T1000 (cell line): ENCODE results near the gene RNASEH2C.
"Not testable (repeated sequence)": the region's sequence is repeated elsewhere in the genome, so short reads cannot be mapped to it uniquely, and the experiment has no call there.

Source experiments
- DNase-seq: peaks from one replicate; lab custom pipeline; 2025; ENCODE audit warnings: mixed read lengths; lab: John Stamatoyannopoulos, UW

The RNASEH2C gene

GRCh38 chr11:65720211-65720934 lies at the start of gene RNASEH2C:
TSS of gene RNASEH2C (minus strand) at chr11:65720798. CDS start at chr11:65720758, 40 bp downstream.
- peak; percentile 73 for DNase-seq

GRCh38 chr11:65767806-65768205 lies 47.2 kb upstream of the RNASEH2C start:
- not testable (repeated sequence) for DNase-seq

GRCh38 chr11:65767406-65767805 lies 46.8 kb upstream of the RNASEH2C start:
- no peak for DNase-seq

- no peak for DNase-seq
These were observed 45.9 kb upstream of the RNASEH2C start for GRCh38 chr11:65766535-65766934.

- no peak for DNase-seq
These were observed 43.8 kb upstream of the RNASEH2C start for GRCh38 chr11:65764434-65764833.

GRCh38 chr11:65762816-65763215 lies 42.2 kb upstream of the RNASEH2C start:
- DNase-seq, result not testable (repeated sequence)

- DNase-seq, result not testable (repeated sequence)
These were observed 41.6 kb upstream of the RNASEH2C start for GRCh38 chr11:65762169-65762568.

- no peak for DNase-seq
These were observed 24.5 kb upstream of the RNASEH2C start for GRCh38 chr11:65745049-65745448.

GRCh38 chr11:65744699-65745042 lies 24.1 kb upstream of the RNASEH2C start:
- DNase-seq, result no peak

- no peak for DNase-seq
These were observed 23.6 kb upstream of the RNASEH2C start for GRCh38 chr11:65744026-65744698.

- DNase-seq, result no peak
These were observed 23.1 kb upstream of the RNASEH2C start for GRCh38 chr11:65743681-65744025.

- no peak for DNase-seq
These were observed 21.8 kb upstream of the RNASEH2C start for GRCh38 chr11:65742353-65742752.

GRCh38 chr11:65741185-65741584 lies 20.6 kb upstream of the RNASEH2C start:
- no peak for DNase-seq

- DNase-seq, result no peak
These were observed 18.4 kb upstream of the RNASEH2C start for GRCh38 chr11:65739022-65739421.

GRCh38 chr11:65736810-65737209 lies 16.2 kb upstream of the RNASEH2C start:
- DNase-seq, result no peak

- DNase-seq, result not testable (repeated sequence)
These were observed 14.5 kb upstream of the RNASEH2C start for GRCh38 chr11:65735111-65735510.

GRCh38 chr11:65730461-65730860 lies 9.9 kb upstream of the RNASEH2C start:
- DNase-seq, result no peak

- DNase-seq, result no peak
These were observed 7.3 kb upstream of the RNASEH2C start for GRCh38 chr11:65727865-65728264.

GRCh38 chr11:65726660-65727059 lies 6.1 kb upstream of the RNASEH2C start:
- DNase-seq, result no peak

- no peak for DNase-seq
These were observed 1.7 kb upstream of the RNASEH2C start for GRCh38 chr11:65722261-65722660.

GRCh38 chr11:65719871-65720210 lies 757 bp downstream of the RNASEH2C start:
- peak; percentile 45 for DNase-seq

GRCh38 chr11:65718964-65719492 lies 1.6 kb downstream of the RNASEH2C start:
- DNase-seq, result no peak

GRCh38 chr11:65718531-65718930 lies 2.1 kb downstream of the RNASEH2C start:
- DNase-seq, result no peak

GRCh38 chr11:65717906-65718305 lies 2.7 kb downstream of the RNASEH2C start:
- no peak for DNase-seq
